Breast epithelium (tissue), 3 donors: ENCODE data around the gene VAT1L.

ENCODE experiments used
- POLR2A ChIP-seq: fragments of 450-650 bp; IDR thresholded peaks from one replicate; pipeline ENCODE4 v1.6.1; 2016; ENCODE audit warnings: antibody characterized with exemption, mild to moderate bottlenecking, moderate library complexity
- POLR2AphosphoS5 ChIP-seq, 3 donors: sonication (generic); formaldehyde crosslinking; IDR thresholded peaks; one replicate each; pipeline ENCODE4 v1.6.1; 2017; ENCODE audit warnings: antibody characterized with exemption in 3 of 3
- TF ChIP-seq, protein P1 (sequence below), 3 donors: fragments of 450-650 bp; IDR thresholded peaks; one replicate each; pipeline ENCODE4 v1.5.1; 2016 to 2017; ENCODE audit warnings: antibody characterized with exemption in 3 of 3, mild to moderate bottlenecking in 3 of 3, moderate library complexity in 3 of 3

DNA sequence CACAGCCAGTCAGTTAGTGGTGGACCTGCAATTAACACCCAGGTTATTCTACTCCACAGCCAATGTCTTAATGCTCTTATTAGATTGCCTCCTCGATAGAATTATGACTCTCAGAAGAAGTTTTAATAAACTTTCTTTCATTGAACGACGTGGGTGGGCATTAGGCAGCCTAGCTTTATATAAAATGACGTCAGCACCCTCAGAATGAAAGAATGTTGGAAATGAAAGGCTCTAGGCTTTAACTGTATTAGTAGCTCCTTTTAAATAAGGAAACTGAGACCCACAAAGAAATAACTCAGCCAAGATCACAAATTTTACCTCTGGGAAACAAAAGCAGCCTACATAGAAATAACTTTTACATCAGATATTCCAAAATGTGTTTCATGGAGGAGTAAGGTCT, 142.7 kb downstream of the VAT1L start:
- TF ChIP-seq, protein P1, sequence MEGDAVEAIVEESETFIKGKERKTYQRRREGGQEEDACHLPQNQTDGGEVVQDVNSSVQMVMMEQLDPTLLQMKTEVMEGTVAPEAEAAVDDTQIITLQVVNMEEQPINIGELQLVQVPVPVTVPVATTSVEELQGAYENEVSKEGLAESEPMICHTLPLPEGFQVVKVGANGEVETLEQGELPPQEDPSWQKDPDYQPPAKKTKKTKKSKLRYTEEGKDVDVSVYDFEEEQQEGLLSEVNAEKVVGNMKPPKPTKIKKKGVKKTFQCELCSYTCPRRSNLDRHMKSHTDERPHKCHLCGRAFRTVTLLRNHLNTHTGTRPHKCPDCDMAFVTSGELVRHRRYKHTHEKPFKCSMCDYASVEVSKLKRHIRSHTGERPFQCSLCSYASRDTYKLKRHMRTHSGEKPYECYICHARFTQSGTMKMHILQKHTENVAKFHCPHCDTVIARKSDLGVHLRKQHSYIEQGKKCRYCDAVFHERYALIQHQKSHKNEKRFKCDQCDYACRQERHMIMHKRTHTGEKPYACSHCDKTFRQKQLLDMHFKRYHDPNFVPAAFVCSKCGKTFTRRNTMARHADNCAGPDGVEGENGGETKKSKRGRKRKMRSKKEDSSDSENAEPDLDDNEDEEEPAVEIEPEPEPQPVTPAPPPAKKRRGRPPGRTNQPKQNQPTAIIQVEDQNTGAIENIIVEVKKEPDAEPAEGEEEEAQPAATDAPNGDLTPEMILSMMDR (IDR thresholded peaks at IDR 0.05): no peak
- no peak for TF ChIP-seq POLR2A
- TF ChIP-seq POLR2AphosphoS5 (IDR thresholded peaks at IDR 0.05): no peak
